SU-DHL-6 (cell line): Measurements from ENCODE around the gene CPT2.

Experiments used
- H2AFZ ChIP-seq: fragments of 200-600 bp; sonication (generic); 2 replicates; pipeline ENCODE4 v1.6.1; 2014; ENCODE audit warnings: low read depth, mild to moderate bottlenecking, moderate library complexity, mixed read lengths, antibody characterized with exemption, low read length; ENCODE audit not compliant: severe bottlenecking
- H3F3A ChIP-seq: fragments of 200-600 bp; shearing (Covaris generic); 2 replicates; pipeline ENCODE4 v1.6.0; 2016; ENCODE audit warnings: antibody characterized with exemption, mild to moderate bottlenecking; ENCODE audit not compliant: insufficient read depth
- H3K27ac ChIP-seq: fragments of 200-600 bp; sonication (generic); 2 replicates; pipeline ENCODE4 v1.5.1; 2016; ENCODE audit warnings: low read depth, mild to moderate bottlenecking, low read length, moderate library complexity, mixed read lengths
- H3K27me3 ChIP-seq: fragments of 200-600 bp; sonication (generic), shearing (Covaris generic); 2 replicates; pipeline ENCODE4 v1.6.0; 2014; ENCODE audit warnings: mild to moderate bottlenecking, low read length
- H3K36me3 ChIP-seq: fragments of 200-600 bp; sonication (generic); 2 replicates; pipeline ENCODE4 v1.6.1; 2014; ENCODE audit warnings: mild to moderate bottlenecking, low read length, mixed read lengths
- H3K4me2 ChIP-seq: fragments of 300-600, 200-600 bp; shearing (Covaris generic), sonication (generic); 2 replicates; pipeline ENCODE4 v1.6.0; 2014; ENCODE audit warnings: low read length, low read depth, mild to moderate bottlenecking; ENCODE audit not compliant: poor library complexity, severe bottlenecking
- H3K4me3 ChIP-seq: fragments of 200-600 bp; sonication (generic); 2 replicates; pipeline ENCODE4 v1.5.1; 2014; ENCODE audit warnings: antibody characterized with exemption, low read length, mild to moderate bottlenecking, mixed read lengths; ENCODE audit not compliant: insufficient read depth, poor library complexity, severe bottlenecking
- H3K79me2 ChIP-seq: fragments of 200-600 bp; sonication (generic); 2 replicates; pipeline ENCODE4 v1.6.1; 2014; ENCODE audit warnings: mild to moderate bottlenecking, low read length, moderate library complexity; ENCODE audit not compliant: insufficient read depth
- H3K9ac ChIP-seq: fragments of 200-600 bp; sonication (generic); 2 replicates; pipeline ENCODE4 v1.7.0; 2014; ENCODE audit warnings: mild to moderate bottlenecking, low read length
- H3K9me2 ChIP-seq: fragments of 200-600 bp; sonication (generic); replicated peaks from 2 replicates; pipeline ENCODE4 v1.6.1; 2014; ENCODE audit warnings: low read length; ENCODE audit not compliant: insufficient read depth
- H3K9me3 ChIP-seq: fragments of 200-600 bp; sonication (generic); 2 replicates; pipeline ENCODE4 v1.6.1; 2014; ENCODE audit warnings: low read length, mixed read lengths; ENCODE audit not compliant: insufficient read depth
- H4K20me1 ChIP-seq: fragments of 200-600 bp; sonication (generic); 2 replicates; pipeline ENCODE4 v1.6.1; 2014; ENCODE audit warnings: low read depth, mild to moderate bottlenecking, antibody characterized with exemption, low read length, moderate library complexity, mixed read lengths
- CTCF ChIP-seq: fragments of 200-600 bp; sonication (generic); IDR thresholded peaks from one replicate; pipeline ENCODE4 v1.5.1; 2017; ENCODE audit warnings: antibody characterized with exemption, mild to moderate bottlenecking, low read length, moderate library complexity; ENCODE audit not compliant: insufficient read depth, poor library complexity, severe bottlenecking
- EZH2phosphoT487 ChIP-seq: fragments of 200-600 bp; sonication (generic), shearing (Covaris generic); conservative IDR thresholded peaks from 2 replicates; pipeline ENCODE4 v1.6.1; 2018; ENCODE audit warnings: mild to moderate bottlenecking, antibody characterized with exemption, low read length, moderate library complexity, mixed read lengths

Gene CPT2

GRCh38 chr1:53219711-53220110 lies 23.1 kb downstream of the CPT2 start:
- Histone ChIP-seq H3K79me2 (peaks cover 9% of the 10 kb centered on the region), H3K4me2 (peak overlapping the region; percentile 74), H4K20me1 (no peaks in the 10 kb centered on the region), H3K27ac (peak overlapping the region; percentile 20), H3K9me3 (no peaks in the 10 kb centered on the region), H3K27me3 (no peaks in the 10 kb centered on the region), H3K4me3 (peak overlapping the region; percentile 65), H2AFZ (peak overlapping the region; percentile 54), H3K36me3 (no peaks in the 10 kb centered on the region), H3K9me2 (no peaks in the 10 kb centered on the region), H3K9ac (peak overlapping the region; percentile 72), H3F3A (0 out of 2 replicates have a peak, but pooled peaks cover 11% of the 10 kb centered on the region)
- TF ChIP-seq CTCF = no peak

DNA sequence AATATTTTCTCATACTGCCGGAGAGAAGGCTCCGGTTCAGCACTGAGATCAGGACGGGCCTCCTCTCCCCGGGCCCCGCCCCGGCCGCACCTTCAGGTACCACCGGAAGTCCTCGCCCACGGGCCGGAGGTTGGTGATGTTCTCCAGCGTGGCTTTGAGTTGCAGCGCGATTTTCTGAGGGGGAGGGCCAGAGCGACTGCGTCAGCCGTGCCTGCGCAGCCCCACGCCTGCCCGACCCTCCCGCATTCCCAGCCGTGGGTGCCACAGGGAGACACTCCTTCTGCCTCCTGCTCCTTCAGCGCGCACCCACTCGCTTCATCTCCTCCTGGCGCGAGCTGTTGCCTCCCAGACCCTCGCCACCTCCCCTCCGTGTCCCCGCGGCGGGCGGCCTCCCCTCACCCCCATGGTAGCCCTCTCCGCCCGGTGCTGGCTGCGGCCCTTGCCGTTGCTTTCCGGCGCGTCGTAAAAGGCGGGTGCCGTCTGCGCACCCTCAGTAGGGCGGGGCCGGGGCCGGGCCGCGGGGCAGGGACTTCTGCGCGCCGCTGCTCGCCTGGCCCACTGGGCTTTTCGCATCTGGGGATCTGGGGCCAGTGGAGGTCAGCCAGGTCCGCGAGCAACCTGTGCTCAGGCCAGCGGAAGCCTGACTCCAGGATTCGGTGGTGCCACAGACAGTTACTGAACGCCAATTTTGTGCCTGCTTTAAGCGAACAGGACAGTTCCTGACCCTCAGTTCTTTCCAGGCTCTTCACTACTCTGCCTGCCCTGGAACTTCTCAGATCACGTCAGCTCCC lies 23.7 kb downstream of the CPT2 start, which contains the start of gene CZIB:
CZIB (minus strand) TSS at position 464 of the 791 bp plus-strand sequence; CDS start at position 405, 59 bp downstream.
- TF ChIP-seq EZH2phosphoT487 = no peak
- TF ChIP-seq CTCF = no peak
- Histone ChIP-seq H3K36me3 (no peaks in the 10 kb centered on the region), H3F3A (0 out of 2 replicates have a peak, but pooled peaks cover 11% of the 10 kb centered on the region), H3K79me2 (peaks cover 9% of the 10 kb centered on the region), H3K9me2 (no peaks in the 10 kb centered on the region), H3K9me3 (no peaks in the 10 kb centered on the region), H3K4me3 (peak within 1 kb of the TSS; percentile 65), H3K27me3 (no peaks in the 10 kb centered on the region), H2AFZ (peak within 1 kb of the TSS; percentile 54), H3K4me2 (peak within 1 kb of the TSS; percentile 74), H3K27ac (peak within 1 kb of the TSS; percentile 70), H3K9ac (peak within 1 kb of the TSS; percentile 72), H4K20me1 (no peaks in the 10 kb centered on the region)

DNA sequence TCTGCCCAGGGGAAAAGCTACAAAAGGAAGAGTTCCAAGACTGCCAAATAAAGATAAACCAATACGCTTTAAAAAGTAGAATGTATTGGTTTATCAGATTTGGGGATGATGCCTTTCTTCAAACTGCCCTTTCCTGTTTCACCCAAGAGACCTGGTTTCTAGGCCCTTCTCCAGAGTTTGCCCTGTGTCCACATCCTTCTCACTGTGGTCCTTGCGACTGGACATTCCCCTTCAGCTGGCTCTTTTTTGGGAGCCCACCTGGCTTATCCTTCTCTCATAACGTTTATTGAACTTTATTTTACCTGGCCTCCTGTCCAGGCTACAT lies 24.3 kb downstream of the CPT2 start:
- H3K4me2 ChIP-seq = peak overlapping the region; percentile 74
- peak overlapping the region; percentile 65 for H3K4me3 ChIP-seq
- H3K9me2 ChIP-seq = no peaks in the 10 kb centered on the region
- peak overlapping the region; percentile 70; the same call in 1 of the 2 replicates for H3K27ac ChIP-seq
- H3K27me3 ChIP-seq = no peaks in the 10 kb centered on the region
- TF ChIP-seq CTCF (no peak), EZH2phosphoT487 (no peak)
- H2AFZ ChIP-seq = peak overlapping the region; percentile 54
- no peaks in the 10 kb centered on the region for H3K9me3 ChIP-seq
- H3K9ac ChIP-seq = peak overlapping the region; percentile 72
- 0 out of 2 replicates have a peak, but pooled peaks cover 12% of the 10 kb centered on the region for H3F3A ChIP-seq
- H3K79me2 ChIP-seq = peaks cover 9% of the 10 kb centered on the region
- no peaks in the 10 kb centered on the region for H4K20me1 ChIP-seq
- no peaks in the 10 kb centered on the region for H3K36me3 ChIP-seq
